GM19397 (cell line): ENCODE data around the gene NRG3.

Experiments
- ATAC-seq: cut with Tn5 transposase; IDR thresholded peaks from one replicate; pipeline ENCODE4 v1.9.1; 2021; ENCODE audit warnings: mild to moderate bottlenecking, moderate library complexity; ENCODE audit not compliant: unreplicated experiment

Gene NRG3

DNA sequence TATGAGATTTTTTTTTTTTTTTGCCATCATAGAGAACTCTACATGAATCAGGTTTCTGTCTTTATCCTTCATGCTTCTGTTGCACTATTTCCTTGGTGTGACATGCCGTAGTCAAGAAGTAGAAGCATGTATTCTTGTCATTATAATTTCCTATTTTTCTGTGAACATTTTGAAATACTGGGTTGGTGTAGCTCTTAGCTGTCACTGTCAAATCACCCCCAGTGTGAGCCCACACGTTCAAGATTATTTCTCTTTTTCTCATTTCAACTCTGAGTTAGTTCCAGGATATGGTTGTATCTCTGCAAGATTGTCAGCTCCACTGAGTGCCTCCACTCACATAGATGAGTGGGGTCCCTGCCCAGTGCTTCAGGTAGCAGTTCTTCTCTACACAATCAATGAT, 209.5 kb downstream of the NRG3 start:
- no peak for ATAC-seq

DNA sequence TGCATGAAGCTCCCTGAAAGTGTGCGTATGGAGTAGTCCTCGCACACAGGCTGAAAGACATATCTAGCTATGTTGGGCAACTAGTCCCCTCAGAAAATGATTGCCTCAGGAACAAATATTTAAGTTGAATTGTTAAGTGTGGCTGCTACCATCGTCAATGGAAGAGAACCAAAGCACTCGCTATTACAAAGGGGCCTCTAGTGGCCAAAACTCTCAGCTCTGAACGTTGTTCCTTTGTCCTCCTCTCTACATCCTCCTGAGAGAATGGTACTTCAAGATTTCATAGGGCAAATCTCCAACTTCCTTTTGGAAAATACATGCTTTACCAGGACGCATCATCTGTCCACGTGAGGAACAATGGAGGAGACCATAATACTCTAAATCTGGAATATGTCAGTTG, 209.9 kb downstream of the NRG3 start:
- ATAC-seq, result no peak

DNA sequence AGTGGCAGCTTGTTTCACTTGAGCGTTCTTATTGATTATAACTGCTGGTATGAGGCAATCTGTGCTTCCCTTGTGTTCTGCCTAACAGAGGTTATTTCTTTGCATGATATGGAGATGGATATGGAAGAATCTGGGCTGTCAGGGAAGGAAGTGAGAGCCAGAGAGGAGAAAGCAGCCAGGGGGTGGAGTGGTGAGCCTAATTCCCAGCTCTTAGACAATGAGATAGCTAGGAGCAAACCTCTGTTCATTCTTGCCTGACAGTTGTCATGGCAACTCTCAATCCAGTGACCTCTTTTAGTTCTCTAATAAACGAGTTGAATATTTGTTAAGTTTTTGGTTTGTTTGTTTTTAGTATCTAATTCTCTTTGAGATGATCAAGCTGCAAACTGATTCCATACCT, 214.3 kb downstream of the NRG3 start:
- ATAC-seq, result no peak

DNA sequence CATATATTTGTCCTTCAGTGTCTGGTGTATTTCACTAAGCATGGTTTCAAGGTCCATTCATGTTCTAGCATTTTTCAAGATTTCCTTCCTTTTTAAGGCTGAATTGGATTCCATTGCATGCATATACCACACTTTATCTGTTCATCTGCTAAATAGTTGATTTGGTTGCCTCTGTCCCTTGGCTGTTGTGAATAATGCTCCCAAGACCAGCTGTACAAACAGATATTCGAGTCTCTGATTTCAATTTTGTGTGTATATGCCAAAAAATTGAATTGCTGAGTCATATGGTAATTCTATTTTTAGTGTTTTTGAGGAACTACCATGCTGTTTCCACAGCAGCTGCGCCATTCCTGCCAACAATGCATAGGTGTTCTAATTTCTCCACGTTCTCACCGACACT, 216.4 kb downstream of the NRG3 start:
- ATAC-seq, result no peak

DNA sequence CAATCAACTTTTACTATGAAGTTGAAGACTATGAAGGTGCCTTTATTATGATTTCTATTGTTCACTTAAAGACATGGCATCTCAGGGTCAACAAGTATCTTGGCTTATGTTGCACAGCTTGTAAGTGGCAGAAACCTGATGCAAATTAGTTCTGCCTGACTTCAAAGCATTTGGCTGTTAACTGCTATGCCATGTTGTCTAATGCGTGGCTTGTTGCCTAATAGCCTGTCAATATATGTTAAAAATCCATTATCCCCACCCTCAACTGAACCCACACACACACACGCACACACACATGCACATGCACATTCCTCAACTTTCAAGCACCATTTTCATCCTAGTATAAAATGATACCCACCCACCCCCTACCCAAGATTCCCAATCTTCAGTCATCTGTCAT, 217.1 kb downstream of the NRG3 start:
- ATAC-seq, result no peak

DNA sequence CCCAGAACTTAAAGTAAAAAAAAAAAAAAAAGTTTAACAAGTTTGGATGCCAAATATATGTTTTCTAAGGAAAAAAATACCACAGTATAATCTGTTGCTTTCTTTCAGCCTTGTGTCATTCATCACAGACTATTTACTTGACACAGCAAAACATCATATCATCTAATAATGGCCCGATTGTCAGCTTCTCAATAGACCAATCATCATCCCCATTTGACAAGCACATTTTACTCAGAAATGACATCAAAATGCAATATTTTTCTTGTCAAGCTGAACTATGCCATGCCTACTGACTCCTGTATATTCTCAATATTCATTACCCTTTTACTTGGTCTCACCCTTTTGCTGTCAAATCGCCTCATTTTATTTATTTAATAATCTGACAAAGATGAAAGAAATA, 249.7 kb downstream of the NRG3 start:
- ATAC-seq, result no peak

DNA sequence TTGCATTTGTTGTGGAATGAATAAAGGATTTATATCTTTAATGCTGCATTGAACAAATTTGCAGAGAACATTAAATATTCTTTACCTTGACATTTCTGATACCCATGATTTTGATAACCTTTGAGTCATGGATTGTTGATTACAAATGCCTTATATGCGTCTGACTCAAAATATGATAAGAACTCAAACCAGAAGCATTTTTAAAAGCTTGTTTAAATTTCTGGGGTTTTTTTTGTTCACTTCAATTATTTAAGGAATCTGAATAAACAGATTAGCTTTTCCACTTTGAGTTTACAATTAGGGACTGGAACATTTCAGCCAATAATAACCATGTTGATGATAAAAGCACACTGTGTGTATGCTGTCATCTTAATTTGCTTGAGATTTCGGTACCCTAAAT, 253.5 kb downstream of the NRG3 start:
- ATAC-seq, result no peak

DNA sequence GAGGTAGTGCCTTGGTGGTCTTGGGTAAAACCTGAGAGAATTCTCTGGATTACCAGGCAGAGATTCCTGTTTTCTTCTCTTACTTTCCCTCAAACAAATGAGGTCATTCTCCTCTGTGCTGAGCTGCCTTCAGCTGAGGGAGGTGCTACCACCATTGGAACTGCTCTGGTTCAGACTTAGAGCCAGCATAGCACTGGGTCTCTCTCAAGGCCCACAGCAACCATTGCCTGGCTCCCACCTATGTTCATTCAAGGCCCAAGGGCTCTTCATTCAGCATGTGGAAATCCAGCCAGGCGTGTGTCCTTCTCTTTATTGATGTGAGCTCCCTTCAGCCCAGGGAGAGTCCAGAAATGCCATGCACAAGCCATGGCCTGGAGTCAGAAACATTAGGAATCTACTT, 261.1 kb downstream of the NRG3 start:
- ATAC-seq, result no peak

DNA sequence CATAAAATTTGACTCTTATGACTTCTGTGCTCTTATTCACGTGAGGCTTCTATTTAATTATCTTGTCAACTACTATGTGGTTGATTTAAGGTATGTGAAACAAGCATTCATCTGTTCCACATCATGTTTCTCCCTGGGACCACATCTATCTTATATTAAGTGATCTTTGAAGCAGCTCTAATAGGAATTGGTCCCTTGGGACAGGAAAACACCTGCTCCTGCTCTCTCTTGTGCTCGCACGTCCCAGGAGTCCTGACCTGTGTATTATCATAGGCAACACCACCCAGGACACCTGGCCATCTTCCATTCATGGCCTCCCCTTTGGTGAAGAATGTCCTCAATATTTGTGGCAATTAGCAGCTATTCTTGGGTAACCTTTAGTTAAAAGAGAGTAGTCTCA, 269.2 kb downstream of the NRG3 start:
- ATAC-seq, result no peak

DNA sequence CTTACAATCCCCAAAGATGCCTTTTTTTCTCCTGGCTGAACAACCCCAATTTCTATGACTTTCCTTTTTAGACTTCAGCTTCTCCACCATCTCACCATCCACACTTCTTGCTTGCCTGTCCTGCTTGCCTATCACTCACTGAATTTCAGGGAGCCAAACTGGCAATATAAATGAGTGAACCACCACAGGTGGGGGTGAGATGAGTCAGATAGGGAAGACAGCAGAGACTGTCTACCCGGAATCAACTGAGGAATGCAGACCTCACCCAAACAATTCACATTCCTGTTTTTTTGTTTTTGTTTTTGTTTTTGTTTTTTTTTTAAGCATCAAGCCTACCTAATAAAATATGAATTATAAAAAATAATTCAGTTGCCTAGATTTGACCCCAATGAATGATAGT, 273.8 kb downstream of the NRG3 start:
- no peak for ATAC-seq

DNA sequence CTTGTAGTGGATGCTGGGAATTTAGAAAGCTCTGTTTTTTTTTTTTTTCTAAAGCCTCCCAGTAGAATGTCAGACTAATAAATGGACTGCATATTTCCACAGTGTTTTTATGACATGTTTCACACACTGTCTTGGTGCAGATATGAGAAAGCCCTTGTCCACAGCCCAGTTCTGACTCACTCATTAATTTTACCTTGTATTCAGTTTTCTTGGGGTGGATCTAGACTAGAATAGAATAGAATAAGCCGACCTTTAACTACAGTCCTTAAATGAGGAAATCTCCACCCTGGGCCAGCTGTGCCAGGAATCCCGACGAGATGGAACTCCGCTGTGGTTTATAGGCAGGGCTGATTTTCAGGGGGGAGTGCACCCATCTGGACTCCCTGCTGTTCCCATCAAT, 274.7 kb downstream of the NRG3 start:
- no peak for ATAC-seq

DNA sequence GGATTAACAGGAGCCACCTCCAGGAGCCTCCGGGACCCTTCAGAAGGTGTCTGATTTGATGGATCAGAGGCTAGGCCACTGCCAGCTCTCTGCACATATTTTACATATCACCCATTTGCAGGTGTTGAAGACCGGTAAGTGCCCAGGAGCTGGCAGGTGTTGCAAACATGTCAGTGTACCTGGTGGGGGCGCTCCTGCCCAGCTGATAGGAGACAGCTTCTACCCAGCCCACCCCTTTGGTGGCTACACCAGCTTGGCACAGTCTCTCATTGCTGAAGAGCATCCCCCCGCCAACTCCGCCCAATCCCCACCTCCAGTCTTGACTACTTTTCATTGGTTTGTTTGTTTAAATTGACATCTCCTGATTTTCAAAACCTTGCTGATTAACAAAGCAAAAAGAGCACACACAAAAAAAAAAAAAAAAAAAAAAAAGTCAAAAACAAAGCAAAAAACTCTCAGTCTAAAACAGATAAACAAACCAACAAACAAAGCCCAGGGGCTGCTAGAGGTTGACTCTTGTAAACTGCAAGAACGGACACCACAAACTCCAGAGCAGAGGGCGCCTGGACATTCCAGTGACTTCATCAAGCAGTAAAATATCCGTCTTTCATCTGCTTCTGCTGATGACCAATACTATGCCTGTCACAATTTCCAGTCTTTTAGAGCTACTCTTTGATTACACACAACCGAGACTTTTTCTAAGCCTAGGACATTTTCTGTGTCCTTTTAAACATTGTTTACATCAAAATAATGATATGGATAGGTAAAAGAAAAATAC, 275.3 kb downstream of the NRG3 start:
- ATAC-seq, result no peak

DNA sequence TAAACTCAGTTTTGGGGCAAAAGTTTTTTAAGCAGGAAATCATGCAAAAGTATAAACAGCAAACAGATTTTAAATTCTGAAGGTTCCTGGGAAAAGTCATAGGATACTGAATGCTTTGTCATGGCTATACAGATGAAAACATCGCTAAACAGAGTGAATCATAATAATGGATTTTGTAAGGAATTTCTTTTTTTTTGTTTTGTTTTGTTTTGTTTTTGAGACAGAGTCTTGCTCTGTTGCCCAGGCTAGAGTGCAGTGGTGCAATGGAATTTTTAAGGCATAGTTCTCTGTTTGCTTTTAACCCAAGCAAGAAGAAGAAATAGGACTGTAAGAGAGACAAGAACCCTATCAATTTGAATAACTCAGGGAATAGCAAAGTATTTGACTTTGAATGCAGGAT, 285.3 kb downstream of the NRG3 start:
- ATAC-seq, result no peak

DNA sequence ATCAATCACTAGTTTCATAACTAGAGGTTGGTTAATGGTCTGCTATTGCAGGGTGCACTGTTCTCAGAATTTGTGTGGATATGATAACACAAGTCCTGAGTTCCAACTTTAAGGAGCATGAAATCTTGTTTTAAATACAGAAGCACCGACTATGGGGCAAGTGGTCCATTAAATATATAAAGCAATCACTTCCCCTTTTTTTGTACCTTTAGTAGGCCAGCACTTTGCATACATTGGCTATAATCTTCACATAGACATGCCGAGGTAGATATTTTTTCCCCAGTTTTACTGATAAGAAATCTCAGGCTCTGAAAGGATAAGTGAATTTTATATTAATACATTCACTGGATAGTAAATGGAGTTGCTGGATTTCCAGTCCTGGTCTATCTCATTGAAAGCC, 286.3 kb downstream of the NRG3 start:
- no peak for ATAC-seq

DNA sequence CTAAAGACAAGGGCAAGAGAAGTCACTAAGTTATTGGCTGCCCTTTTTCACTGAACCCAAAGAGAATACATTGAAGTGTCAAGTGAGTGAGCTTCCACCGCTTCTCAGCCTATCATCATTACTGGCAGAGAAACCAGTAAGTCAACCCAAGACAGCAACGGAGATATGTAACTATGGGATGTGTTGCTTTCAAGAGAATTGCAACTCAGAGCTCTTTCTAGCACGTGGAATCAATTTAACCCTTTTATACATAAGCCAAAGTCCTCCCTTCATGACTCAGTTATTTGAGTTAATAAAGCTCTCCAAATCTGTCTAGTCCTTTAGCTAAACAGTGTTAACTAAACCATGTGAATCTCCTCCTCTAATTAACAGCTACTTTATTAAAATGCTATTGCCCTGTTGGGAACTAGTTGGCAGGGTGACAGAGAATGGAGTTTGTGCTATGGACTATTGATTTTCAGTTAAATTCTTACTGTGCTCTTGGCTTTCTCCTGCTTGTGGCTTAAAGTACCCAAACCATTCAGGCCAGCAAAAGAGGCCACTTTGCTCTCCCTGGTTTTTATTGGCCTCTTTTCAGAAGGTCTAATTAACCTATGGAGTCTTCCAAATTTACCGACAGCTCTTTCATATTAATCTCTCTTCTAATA, 287.7 kb downstream of the NRG3 start:
- ATAC-seq, result no peak

DNA sequence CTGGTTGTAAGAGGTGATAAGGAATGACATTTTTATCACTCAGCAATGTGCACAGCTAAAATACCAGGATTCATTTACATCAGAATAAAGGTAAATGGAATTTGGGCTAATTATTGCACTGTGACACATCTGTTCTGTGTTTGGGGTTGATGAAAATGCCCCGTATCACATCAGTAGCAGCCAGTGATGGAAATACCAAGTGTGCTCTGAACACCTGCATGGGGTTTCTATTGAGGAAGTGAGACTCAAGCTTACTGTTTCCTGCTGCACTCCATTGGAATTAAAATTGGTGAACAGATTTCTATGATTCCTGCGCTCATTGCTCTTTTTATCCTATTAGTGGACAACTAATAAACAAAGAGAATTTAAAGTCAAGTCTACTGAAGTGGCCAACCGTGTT, 296.9 kb downstream of the NRG3 start:
- ATAC-seq, result no peak

DNA sequence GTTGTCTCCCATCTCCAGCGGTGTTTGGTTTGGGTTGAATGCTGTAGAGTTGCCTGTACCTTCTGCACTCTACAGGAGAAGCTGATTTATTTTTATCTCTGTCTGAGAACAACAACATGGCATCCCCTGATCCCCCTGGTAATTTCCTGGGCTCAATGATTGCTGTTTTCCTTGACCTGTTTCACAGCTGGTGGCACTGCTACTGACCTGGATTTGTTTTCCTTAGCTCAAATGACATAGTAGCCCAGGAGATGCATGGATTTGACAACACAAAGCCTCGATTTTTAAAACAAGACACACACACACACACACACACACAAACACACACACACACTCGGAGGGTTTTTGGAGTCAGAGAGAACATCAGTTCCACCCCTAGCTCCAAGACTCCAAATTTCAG, 301.6 kb downstream of the NRG3 start:
- no peak for ATAC-seq

DNA sequence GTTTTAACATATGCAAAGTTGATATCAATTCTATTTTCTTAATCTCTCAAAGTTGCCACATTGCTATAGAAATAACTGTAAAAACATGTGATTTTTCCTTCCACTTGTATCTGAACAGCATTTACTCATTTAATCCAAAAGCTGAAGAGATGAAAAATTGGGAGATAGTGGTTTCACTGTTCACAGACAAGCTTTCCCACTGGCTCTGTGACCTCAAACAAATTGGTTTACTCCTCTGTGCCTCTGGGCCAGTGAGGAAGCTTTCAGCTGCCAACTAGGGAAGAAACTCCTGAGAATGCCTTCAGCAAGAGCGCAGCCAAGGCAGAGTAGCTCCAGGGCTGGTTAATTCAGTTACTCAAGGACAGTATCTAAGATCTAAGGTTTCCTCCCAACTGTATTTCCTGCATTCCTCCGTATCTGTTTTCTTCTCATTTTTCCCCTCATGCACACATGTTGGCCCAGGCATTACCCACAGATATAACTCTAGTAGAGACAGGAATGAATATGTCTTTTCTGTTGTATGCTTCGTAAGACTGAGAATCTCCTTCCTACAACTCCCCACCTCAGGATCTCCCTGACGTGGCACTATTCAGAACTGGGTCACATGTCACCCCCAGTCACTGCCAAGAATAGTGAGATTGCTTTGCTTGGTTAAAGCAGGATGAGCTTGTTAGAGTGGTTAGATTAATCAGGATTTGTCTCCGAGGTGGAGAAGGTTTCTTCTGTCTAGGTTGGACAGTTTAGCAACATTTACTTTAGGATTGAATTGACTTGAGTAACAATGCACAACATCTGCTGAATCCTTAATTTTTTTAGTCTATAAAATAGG, 315.7 kb downstream of the NRG3 start:
- no peak for ATAC-seq

DNA sequence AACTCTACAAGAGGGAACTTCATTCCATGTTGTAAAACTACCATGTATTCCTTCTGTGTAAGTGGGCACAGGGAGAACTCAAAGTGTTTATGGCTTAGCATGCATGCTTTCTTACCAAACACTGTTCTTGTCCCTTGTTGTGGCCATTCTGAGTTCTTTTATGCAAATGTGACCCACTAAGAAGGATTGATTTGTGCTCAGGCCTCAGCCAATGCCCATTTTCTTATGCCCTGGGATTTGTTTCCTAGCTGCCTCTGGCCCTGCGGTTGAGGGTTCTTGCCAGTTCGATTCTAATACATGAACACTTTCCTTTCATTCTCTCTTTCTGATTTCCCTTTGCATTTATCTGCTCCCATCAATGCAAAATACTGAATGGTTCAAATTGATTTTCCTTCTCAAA, 316.7 kb downstream of the NRG3 start:
- no peak for ATAC-seq

DNA sequence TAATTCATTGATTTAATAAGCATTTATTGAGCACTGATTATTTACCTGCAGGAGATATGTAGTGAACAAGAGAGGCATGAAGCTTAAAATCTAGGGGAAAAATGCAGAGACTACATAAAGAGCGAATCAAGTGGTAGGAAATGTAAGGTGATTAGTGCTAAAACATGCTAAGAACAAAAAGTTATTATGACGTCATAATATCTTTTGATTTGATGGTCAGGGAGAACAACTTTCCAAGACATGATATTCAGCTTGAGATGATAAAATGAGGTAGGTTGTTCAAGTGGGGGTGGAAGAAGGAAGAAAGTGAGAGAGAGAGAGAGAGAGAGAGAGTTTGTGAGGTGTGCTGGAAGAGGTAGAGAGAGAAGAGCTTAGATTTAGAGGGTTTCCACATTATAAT, 317.7 kb downstream of the NRG3 start:
- no peak for ATAC-seq

DNA sequence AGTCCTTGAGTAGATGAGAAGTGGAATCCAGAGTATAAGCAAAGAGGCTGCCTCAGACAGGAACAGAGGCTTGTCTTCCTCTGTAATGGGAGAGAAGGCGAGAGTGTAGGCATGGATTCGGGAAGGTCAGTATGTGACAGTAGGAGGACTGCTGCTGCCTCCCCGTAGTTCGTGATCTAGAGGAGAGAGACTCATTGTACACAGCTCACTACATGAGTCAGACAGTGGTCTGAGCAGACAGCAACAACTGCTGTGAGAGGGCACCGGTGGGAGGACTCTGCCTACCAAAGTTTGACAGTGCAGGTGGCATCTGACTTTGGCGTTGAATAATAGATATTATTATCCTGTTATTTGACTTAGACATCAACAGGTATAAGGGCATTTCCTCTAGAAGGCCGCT, 319.4 kb downstream of the NRG3 start:
- no peak for ATAC-seq

DNA sequence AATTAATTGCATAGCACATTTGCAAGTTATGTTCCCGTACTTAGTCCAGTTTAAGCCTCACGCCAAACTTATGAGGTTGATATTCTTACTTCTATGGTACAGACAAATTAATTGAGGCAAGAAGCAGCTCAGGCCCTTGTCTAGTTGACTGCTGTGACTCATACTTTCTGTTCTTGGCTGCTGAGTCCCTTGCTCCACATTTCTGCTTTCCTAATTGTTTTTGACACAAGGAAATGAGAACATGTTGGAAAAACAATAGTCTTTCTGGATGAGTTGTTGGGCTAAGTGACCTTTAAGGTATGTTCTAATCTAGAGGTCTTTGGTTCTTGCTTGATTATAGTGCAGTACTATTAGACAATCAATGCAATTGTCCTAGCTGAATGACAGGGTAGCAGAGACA, 331.8 kb downstream of the NRG3 start:
- no peak for ATAC-seq
